Stimulated activated CD8-positive, alpha-beta memory T cell treated with anti-CD3 and anti-CD28 coated beads, Interleukin-15, amount 100 ng/mL, for 48 hours (primary cell): Measurements from ENCODE around the gene SEMA3F.

ENCODE experiments used
- DNase-seq, 2 donors: peaks; one replicate each; pipeline ENCODE4 v3.0.0-alpha.2; 2020; ENCODE audit warnings: low read depth in 2 of 2

The SEMA3F gene

GRCh38 chr3:50193286-50193685 lies 38.2 kb downstream of the SEMA3F start:
- DNase-seq: no peak

GRCh38 chr3:50193746-50194127 lies 38.6 kb downstream of the SEMA3F start:
- DNase-seq: no peak

GRCh38 chr3:50194128-50194902 lies 39.2 kb downstream of the SEMA3F start:
- DNase-seq: peak; percentile 63 to 70

- peak in 1 of 2 donors; percentile 14 for DNase-seq
These were observed 39.9 kb downstream of the SEMA3F start for GRCh38 chr3:50194903-50195500.

- DNase-seq: no peak
These were observed 40.6 kb downstream of the SEMA3F start for GRCh38 chr3:50195501-50196252.

- DNase-seq: no peak
These were observed 41.2 kb downstream of the SEMA3F start for GRCh38 chr3:50196253-50196801.

GRCh38 chr3:50201573-50202315 lies 46.6 kb downstream of the SEMA3F start:
- DNase-seq: no peak

GRCh38 chr3:50202353-50203112 lies 47.4 kb downstream of the SEMA3F start:
- DNase-seq: no peak

GRCh38 chr3:50203113-50203808 lies 48.1 kb downstream of the SEMA3F start:
- DNase-seq: no peak

GRCh38 chr3:50203809-50204803 lies 49.0 kb downstream of the SEMA3F start:
- no peak for DNase-seq

GRCh38 chr3:50204804-50205412 lies 49.8 kb downstream of the SEMA3F start, which contains the start of gene SLC38A3:
Gene SLC38A3 (plus strand): TSS chr3:50205271. CDS start chr3:50214200, 8,929 bp downstream.
- DNase-seq: no peak

- DNase-seq: peak in 1 of 2 donors; percentile 12
These were observed 50.5 kb downstream of the SEMA3F start for GRCh38 chr3:50205413-50206276.

- DNase-seq: no peak
These were observed 52.4 kb downstream of the SEMA3F start for GRCh38 chr3:50207359-50208042.

GRCh38 chr3:50208677-50209344 lies 53.7 kb downstream of the SEMA3F start:
- no peak for DNase-seq

- DNase-seq: no peak
These were observed 55.0 kb downstream of the SEMA3F start for GRCh38 chr3:50210176-50210509.
